HG03175 (cell line): ENCODE results near the gene CLPX.
A peak's percentile ranks its signal among the peaks of the same experiment; 100 is the strongest.
"Not testable (repeated sequence)": the region's sequence is repeated elsewhere in the genome, so short reads cannot be mapped to it uniquely, and the experiment has no call there.

ENCODE experiments used
- ATAC-seq: cut with Tn5 transposase; IDR thresholded peaks from one replicate; pipeline ENCODE4 v1.9.1; 2021; ENCODE audit warnings: mild to moderate bottlenecking, moderate library complexity; ENCODE audit not compliant: unreplicated experiment

Gene CLPX

GRCh38 chr15:65207280-65207840 is 22.2 kb upstream of the CLPX start:
- no peak for ATAC-seq

DNA sequence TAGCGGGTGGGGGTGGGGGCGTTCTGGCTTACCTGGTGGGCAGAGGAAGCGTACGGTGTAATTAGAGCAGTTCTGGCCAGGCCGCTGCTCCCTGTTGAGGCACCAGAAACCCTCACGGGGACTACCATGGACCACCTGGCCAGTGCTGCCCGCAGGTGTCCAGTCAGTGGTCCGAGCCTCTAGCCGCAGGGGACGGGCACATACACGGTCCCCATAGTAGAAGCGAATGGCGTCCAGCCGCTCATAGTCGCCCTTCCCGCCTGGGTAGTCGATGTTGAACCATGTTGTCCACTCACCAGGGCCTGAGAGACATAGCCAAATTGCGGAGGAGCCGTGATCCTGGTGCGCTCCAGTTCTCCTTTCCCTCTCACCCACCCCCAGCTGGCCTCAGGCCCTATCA is 21.6 kb upstream of the CLPX start:
- no peak for ATAC-seq

- ATAC-seq = no peak
Observed at GRCh38 chr15:65204931-65205660, 20.0 kb upstream of the CLPX start.

DNA sequence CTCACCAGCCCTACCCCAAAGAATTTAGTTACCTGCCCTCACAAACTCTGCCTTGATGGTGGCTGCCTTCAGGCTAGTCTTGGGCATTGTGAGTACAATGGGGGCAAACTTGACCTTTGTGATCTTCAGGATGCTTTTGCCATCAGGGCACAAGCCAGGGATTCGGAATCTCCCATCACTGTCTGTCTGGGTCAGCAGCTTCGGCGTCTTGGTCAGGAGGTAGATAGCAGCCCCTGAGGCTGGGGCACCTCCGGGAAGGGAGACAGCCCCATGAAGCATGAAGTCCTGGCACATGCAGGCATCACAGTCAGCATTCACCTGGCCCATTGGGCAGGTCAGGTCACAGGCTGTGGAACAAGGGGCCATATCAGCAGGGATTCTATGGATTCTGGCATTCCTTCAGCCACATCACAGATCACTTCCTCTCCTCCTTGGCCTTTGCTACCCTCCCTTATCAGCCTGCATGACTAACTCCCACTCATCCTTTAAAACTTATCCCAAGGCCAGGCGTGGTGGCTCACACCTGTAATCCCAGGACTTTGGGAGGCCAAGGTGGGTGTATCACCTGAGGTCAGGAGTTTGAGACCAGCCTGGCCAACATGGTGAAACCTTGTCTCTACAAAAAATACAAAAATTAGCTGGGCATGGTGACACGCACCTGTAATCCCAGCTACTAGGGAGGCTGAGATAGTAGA is 19.2 kb upstream of the CLPX start:
- no peak for ATAC-seq

DNA sequence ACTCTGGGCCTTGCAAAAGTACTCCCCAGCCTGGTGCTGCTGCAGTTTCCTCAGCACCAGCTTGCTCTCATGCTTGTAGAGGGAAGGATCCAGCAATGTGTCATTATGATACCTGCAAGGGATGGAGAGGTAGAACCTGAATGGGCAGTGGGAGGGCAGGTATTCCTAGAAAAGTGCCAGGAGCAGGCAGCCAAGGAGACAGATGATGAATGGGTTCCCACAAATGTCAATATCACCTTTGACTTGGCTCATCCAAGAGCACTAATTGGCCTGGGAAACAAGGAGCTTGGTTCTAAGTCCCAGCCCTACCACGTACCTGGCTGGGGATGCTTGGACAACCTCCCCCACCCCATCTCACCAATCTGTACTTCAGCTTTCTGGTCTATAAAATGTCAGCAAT is 16.8 kb upstream of the CLPX start:
- ATAC-seq = no peak

GRCh38 chr15:65198571-65198970 is 13.4 kb upstream of the CLPX start:
- no peak for ATAC-seq

- no peak for ATAC-seq
Observed at GRCh38 chr15:65197337-65197645, 12.1 kb upstream of the CLPX start.

DNA sequence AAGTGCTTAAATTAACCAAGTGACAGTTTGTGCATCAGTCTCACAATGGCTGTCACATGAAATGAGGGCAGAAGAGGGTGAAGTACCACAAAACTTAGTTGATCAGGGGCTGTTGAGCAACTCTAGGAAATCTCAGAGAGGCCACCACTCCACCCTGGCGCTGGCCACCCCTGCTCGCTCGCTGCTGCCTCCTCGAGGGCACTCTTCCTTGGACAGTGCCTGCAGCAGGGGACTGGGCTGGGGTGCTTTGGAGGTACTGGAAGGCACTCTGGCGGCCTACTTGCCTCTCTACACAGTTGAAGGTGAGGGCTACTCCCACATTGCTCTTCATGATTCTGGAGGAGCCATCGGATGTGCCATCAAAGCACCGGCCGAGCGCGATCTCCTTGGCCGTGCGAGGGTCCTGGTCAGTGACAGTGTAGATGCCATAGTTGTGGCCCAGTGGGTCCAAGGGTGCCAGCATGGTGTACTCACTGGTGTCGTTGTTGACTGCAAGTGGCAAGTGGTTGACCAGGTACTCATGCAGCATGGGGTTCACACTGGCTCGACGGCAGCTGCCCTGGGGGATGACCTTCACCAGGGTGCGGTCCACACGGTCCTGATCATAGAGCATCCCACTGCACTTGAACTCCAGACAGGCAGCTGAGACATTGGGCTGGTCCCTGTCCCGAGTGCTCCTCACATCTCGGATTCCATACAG is 11.6 kb upstream of the CLPX start:
- ATAC-seq = no peak

DNA sequence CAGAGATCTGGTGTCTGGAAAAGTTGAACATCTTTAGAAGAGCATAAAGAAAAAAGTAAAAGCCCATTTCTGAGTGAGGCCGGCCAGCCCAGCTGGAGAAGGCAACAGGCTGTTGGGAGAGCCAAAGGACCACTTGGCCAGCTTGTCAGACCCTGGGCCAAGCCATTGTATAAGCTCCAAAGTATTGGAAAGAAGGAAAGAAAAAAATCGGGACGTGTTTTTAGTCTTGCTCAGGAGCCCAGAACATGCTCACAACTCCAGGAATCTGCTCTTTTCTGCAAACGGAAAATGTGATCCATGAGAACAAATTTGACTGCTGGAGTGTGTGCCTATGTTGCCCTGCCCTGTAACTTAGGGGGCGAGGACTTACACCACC is 10.4 kb upstream of the CLPX start:
- no peak for ATAC-seq

GRCh38 chr15:65194826-65195547 is 9.8 kb upstream of the CLPX start:
- ATAC-seq = no peak

- no peak for ATAC-seq
Observed at GRCh38 chr15:65192016-65192415, 6.9 kb upstream of the CLPX start.

DNA sequence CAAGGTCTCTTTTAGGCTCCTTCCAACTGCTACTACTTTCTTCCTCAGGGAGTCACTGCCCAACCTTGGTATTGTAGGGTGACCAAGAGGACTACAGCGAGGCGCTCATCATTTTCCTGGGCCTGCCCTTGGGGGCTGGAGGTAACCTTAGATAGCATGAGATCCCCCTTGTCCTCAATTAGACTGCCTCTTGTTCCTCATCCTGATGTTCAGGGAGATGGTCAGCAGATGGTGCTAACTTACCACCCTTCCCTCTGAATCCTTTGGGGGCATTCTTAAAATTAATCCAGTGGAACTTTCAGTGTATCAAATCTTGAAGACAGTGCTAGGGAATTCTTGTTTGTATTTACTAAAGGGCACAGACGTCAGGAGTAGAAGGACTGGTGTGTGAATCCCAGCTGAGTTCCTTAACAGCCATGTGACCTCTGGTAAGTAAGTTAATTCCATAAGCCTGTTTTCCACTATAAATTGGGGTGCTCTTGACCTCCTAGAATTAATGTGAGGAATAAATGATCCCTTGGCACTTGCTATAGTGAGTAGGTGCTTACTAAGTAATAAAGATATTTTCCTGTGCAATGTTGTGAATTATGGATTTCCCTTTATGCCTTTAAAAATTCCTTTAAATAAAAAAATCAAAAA is 4.1 kb upstream of the CLPX start:
- ATAC-seq = no peak

DNA sequence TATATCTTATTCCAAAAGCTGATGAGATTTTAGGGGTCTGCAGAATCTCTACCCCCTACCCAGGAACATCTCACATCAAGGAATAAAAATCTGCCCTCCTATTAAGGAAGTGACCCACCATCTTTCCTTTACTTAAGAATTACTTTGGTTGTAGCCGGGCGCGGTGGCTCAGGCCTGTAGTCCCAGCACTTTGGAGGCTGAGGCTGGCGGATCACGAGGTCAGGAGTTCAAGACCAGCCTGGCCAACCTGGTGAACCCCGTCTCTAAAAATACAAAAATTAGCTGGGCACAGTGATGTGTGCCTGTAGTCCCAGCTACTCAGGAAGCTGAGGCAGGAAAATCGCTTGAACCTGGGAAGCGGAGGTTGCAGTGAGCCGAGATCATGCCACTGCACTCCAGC is 3.3 kb upstream of the CLPX start:
- ATAC-seq = not testable (repeated sequence)

DNA sequence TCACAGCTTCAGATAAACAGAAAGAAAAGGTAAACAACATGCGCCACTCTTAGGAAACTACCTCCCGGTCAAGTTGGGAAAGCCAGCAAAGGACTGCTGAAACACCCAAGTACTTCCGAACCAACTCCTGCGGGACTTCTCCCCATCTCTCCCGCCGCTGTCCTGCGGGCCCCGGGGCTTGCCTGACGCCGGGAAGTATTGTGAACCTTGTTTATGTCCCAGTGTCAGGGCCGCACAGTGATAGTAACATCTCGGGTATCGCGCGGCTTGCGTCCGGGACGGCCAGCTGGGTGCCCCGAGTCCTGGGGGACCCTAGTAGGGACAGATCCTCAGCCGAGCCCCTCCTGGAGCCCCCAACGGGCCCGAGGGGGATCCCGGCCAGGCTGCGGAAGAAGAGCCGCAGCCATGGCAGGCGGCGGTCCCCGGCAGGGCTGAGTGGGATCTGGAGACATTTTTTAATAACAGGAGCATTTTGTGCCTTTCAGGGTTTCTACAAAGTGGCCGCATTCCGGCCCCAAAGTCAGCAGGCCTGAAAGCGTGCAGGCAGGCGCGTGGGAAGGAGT is 756 bp downstream of the CLPX start:
- peak; percentile 34 for ATAC-seq

- ATAC-seq = no peak
Observed at GRCh38 chr15:65183865-65184159, 1.3 kb downstream of the CLPX start.

DNA sequence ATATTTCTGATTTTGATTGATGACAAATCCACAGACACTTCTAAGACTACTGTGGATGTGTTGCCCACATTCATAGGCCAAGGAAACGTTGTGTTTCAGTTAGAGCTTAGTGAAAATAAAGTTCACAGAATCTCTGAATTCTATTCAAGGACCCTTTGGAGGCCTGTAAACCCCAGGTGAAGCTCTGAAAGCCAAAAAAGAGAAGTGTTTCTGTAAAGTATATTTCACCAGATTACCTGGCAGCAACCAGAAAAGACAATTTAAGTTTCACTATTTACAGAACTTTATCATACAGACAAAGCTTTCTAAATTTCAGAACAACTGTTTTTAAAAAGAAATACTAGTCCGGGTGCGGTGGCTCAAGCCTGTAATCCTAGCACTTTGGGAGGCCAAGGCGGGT is 2.6 kb downstream of the CLPX start:
- ATAC-seq = no peak

DNA sequence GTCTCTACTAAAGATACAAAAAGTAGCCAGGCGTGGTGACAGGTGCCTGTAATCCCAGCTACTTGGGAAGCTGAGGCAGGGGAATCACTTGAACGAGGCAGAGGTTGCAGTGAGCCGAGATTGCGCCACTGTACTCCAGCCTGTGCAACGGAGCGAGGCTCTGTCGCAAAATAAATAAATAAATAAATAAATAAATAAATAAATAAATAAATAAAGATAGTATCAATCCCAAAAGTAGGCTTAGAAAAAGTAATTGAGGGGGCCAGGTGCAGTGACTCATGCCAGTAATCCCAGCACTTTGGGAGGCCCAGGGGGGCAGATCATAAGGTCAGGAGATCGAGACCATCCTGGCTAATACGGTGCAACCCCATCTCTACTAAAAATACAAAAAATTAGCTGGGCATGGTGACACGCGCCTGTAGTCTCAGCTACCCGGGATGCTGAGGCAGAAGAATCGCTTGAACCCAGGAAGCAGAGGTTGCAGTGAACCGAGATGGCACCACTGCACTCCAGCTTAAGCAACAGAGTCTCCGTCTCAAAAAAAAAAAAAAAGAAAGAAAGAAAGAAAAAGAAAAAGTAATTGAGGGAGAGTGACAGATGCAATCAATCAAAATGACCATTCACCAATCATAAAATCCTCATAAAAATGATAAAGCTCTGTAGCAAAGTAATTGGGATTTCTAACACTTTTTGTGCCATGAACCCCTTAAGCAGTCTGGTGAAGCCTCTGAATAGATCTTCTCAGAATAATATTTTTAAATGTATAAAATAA is 3.4 kb downstream of the CLPX start:
- not testable (repeated sequence) for ATAC-seq

DNA sequence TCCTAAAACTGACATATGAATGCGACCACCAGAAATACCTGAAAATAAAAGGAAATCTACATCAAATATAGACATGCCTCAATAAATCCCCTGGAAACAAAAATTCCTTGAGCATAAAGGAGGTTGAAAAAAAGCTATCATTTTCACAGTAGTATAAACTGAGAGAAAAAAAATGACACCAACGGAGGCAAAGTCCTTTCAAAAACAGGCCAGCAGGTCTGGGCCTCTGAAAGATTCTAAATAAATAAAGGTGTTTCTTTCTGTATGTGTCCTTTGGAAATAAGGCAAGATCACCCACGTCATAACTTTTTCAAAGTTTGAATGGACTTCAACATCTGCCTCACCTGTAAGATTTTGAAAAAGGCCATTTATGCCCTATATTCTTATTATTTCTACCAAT is 5.0 kb downstream of the CLPX start:
- ATAC-seq = no peak

DNA sequence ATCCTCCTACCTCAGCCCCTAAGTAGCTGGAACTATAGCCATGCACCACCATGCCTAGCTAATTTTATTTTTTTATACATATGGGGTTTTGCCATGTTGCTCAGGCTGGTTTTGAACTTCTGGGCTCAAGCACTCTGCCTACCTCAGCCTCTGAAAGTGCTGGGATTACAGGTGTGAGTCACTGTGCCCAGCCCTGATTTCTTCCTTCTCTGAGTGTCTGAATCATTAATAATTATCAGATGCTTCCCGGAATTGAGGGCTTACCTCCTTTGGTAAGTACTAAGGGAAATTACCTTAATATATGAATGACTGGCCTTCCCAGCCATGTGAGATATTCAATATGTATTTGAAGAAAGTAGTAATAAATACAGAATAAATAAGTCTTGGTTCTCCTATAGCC is 7.2 kb downstream of the CLPX start:
- no peak for ATAC-seq

GRCh38 chr15:65176056-65176455 is 9.1 kb downstream of the CLPX start:
- ATAC-seq = no peak
